ENCODE data around the gene CHRDL2. TPM values are rescaled to one million over a fixed set of nuclear protein-coding genes. Genes with fewer than 3 reads are reported as not detected.
A peak's percentile ranks its signal among the peaks of the same experiment; 100 is the strongest.

The CHRDL2 gene
- total RNA-seq, 1 donor from 2014 or later: not detected

GRCh38 chr11:74697722-74698121 is 33.5 kb downstream of the CHRDL2 start:
- Mint-ChIP-seq H3K27ac (no peak overlapping the region), H3K4me1 (peaks cover 9% of the 10 kb centered on the region), H3K9me3 (no peaks in the 10 kb centered on the region), H3K36me3 (ENCODE audit: low read depth) (no peaks in the 10 kb centered on the region), H3K27me3 (peaks cover 28% of the 10 kb centered on the region), H3K4me3 (no peak overlapping the region)
- ChIA-PET CTCF (no interaction called here), POLR2A (no interaction called here)
- intact Hi-C loops (cut with micrococcal nuclease): no loop called here
- ATAC-seq (ENCODE audit: low read depth) (no peak), DNase-seq (no peak)
- TF ChIP-seq, protein P1, sequence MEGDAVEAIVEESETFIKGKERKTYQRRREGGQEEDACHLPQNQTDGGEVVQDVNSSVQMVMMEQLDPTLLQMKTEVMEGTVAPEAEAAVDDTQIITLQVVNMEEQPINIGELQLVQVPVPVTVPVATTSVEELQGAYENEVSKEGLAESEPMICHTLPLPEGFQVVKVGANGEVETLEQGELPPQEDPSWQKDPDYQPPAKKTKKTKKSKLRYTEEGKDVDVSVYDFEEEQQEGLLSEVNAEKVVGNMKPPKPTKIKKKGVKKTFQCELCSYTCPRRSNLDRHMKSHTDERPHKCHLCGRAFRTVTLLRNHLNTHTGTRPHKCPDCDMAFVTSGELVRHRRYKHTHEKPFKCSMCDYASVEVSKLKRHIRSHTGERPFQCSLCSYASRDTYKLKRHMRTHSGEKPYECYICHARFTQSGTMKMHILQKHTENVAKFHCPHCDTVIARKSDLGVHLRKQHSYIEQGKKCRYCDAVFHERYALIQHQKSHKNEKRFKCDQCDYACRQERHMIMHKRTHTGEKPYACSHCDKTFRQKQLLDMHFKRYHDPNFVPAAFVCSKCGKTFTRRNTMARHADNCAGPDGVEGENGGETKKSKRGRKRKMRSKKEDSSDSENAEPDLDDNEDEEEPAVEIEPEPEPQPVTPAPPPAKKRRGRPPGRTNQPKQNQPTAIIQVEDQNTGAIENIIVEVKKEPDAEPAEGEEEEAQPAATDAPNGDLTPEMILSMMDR (IDR thresholded peaks at IDR 0.05): no peak

- TF ChIP-seq, protein P1 (IDR thresholded peaks at IDR 0.05): no peak
- no peaks in the 10 kb centered on the region for H3K9me3 Mint-ChIP-seq
- ATAC-seq (ENCODE audit: low read depth): no peak
- intact Hi-C loops (cut with micrococcal nuclease): no loop called here
- DNase-seq: no peak
- peak overlapping the region; percentile 66 for H3K4me3 Mint-ChIP-seq
- ChIA-PET POLR2A (no interaction called here), CTCF (no interaction called here)
- peaks cover 25% of the 10 kb centered on the region for H3K27me3 Mint-ChIP-seq
- peaks cover 9% of the 10 kb centered on the region for H3K4me1 Mint-ChIP-seq
- H3K27ac Mint-ChIP-seq: no peak overlapping the region
- no peaks in the 10 kb centered on the region for H3K36me3 Mint-ChIP-seq (ENCODE audit: low read depth)
These were observed 34.1 kb downstream of the CHRDL2 start for GRCh38 chr11:74696939-74697675.

DNA sequence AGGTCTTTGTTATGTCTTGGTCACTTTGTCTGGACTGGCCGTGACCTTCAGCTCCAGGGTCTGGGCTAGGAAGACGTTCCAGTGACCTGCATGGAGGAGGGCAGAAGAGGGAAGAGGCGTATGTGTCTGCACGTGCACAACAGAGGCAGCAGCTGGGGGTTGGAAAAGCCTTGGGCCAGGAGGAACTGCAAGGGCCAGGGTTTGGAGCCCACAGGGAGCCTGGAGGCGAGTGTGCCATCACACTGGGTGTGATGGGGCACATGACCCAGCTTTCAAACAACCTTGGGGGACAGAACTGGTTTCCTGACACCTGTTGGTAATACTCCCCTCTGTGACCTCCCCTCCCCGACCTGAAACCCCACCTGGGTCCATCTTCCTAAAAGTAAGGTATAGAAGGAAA is 34.7 kb downstream of the CHRDL2 start:
- H3K9me3 Mint-ChIP-seq: no peaks in the 10 kb centered on the region
- intact Hi-C loops (cut with micrococcal nuclease): no loop called here
- ChIA-PET POLR2A (no interaction called here), CTCF (no interaction called here)
- ATAC-seq (ENCODE audit: low read depth): no peak
- TF ChIP-seq, protein P1 (IDR thresholded peaks at IDR 0.05): no peak
- peaks cover 25% of the 10 kb centered on the region for H3K27me3 Mint-ChIP-seq
- H3K27ac Mint-ChIP-seq: no peak overlapping the region
- no peak overlapping the region for H3K4me3 Mint-ChIP-seq
- H3K36me3 Mint-ChIP-seq (ENCODE audit: low read depth): no peaks in the 10 kb centered on the region
- DNase-seq: no peak
- peaks cover 9% of the 10 kb centered on the region for H3K4me1 Mint-ChIP-seq

DNA sequence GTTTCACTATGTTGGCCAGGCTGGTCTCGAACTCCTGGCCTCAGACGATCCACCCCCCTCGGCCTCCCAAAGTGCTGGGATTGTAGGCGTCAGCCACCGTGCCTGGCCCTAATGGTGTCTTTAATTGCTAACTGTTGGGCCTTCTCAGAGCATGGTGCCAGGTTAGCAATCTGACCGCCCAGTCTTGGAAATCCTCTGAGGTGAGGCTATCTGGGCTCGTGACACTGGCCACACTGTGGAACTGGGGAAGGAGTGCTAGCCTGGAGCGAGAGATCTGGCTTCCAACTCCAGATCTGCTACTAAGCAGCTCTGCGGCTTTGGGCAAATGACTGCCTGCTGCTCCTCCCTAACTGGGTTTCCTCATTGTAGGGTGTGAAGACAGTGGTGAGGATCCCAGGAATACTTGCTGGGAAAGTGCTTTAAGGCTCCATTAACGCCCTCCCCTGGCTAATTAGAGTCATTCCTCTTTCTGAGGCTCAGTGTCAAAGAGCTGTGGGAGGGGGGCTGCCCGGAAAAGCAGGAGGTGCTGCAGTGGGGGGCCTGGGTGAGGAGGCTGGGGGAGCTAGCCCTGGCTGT is 35.4 kb downstream of the CHRDL2 start:
- CTCF ChIA-PET: no interaction called here
- Mint-ChIP-seq H3K4me3 (no peak overlapping the region), H3K27ac (no peak overlapping the region), H3K9me3 (no peaks in the 10 kb centered on the region), H3K36me3 (ENCODE audit: low read depth) (no peaks in the 10 kb centered on the region), H3K4me1 (peaks cover 9% of the 10 kb centered on the region), H3K27me3 (peaks cover 25% of the 10 kb centered on the region)
- no peak for DNase-seq
- ATAC-seq (ENCODE audit: low read depth): no peak
- POLR2A ChIA-PET: no interaction called here
- intact Hi-C loops (cut with micrococcal nuclease): no loop called here
- TF ChIP-seq, protein P1 (IDR thresholded peaks at IDR 0.05): no peak

GRCh38 chr11:74694136-74694930 is 36.9 kb downstream of the CHRDL2 start:
- Mint-ChIP-seq H3K9me3 (no peaks in the 10 kb centered on the region), H3K36me3 (ENCODE audit: low read depth) (no peaks in the 10 kb centered on the region), H3K4me1 (peaks cover 9% of the 10 kb centered on the region), H3K4me3 (no peak overlapping the region), H3K27me3 (peaks cover 25% of the 10 kb centered on the region), H3K27ac (no peak overlapping the region)
- ChIA-PET POLR2A (no interaction called here), CTCF (interaction anchor here (1.3 kb wide), 1 partner anchor 8 kb away, joined by 4 read pairs; no protein-coding TSS in a partner anchor)
- TF ChIP-seq, protein P1 (IDR thresholded peaks at IDR 0.05): no peak
- DNase-seq (no peak), ATAC-seq (ENCODE audit: low read depth) (no peak)
- intact Hi-C loops (cut with micrococcal nuclease): no loop called here
